ENCODE results near the gene VPS26B. TPM values are rescaled to one million over a fixed set of nuclear protein-coding genes. Genes with fewer than 3 reads are reported as not detected.

Gene VPS26B
- total RNA-seq, 1 donor from 2014 or later: 19.2 TPM

- FAIRE-seq: no peak
- Histone ChIP-seq H3K36me3 (ENCODE audit: control insufficient read depth, insufficient read depth, low read length) (peaks cover 4% of the 10 kb centered on the region), H3K27me3 (ENCODE audit: control insufficient read depth, insufficient read depth, low read length) (no peaks in the 10 kb centered on the region), H3K4me3 (ENCODE audit: low read depth, low read length) (no peak overlapping the region)
- DNase-seq (ENCODE audit: low read depth): no peak
- TF ChIP-seq, protein P1, sequence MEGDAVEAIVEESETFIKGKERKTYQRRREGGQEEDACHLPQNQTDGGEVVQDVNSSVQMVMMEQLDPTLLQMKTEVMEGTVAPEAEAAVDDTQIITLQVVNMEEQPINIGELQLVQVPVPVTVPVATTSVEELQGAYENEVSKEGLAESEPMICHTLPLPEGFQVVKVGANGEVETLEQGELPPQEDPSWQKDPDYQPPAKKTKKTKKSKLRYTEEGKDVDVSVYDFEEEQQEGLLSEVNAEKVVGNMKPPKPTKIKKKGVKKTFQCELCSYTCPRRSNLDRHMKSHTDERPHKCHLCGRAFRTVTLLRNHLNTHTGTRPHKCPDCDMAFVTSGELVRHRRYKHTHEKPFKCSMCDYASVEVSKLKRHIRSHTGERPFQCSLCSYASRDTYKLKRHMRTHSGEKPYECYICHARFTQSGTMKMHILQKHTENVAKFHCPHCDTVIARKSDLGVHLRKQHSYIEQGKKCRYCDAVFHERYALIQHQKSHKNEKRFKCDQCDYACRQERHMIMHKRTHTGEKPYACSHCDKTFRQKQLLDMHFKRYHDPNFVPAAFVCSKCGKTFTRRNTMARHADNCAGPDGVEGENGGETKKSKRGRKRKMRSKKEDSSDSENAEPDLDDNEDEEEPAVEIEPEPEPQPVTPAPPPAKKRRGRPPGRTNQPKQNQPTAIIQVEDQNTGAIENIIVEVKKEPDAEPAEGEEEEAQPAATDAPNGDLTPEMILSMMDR (IDR thresholded peaks at IDR 0.05; ENCODE audit: insufficient read depth, low read length, severe bottlenecking): no peak
These were observed 24.9 kb upstream of the VPS26B start for GRCh38 chr11:134199531-134199930.

DNA sequence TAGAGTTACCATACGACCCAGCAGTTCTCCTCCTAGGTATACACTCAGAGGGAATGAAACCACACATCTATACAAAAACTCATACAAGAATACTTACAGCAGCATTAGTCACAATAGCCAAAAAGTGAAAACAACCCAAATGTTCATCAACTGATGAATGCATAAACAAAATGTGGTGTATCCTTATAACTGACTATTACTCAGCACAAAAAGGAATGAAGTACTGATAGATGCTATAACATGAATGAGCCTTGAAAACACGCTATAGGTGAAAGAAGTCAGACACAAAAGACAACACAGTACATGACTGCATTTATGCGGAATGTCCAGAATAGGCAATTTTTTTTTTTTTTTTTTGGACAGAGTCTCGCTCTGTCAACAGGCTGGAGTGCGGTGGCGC, 23.8 kb upstream of the VPS26B start:
- FAIRE-seq (no peak), DNase-seq (ENCODE audit: low read depth) (no peak)
- TF ChIP-seq, protein P1 (IDR thresholded peaks at IDR 0.05; ENCODE audit: insufficient read depth, low read length, severe bottlenecking): no peak
- H3K27me3 ChIP-seq (ENCODE audit: control insufficient read depth, insufficient read depth, low read length): no peaks in the 10 kb centered on the region
- no peak overlapping the region for H3K4me3 ChIP-seq (ENCODE audit: low read depth, low read length)
- H3K36me3 ChIP-seq (ENCODE audit: control insufficient read depth, insufficient read depth, low read length): peaks cover 6% of the 10 kb centered on the region

GRCh38 chr11:134202661-134203060, 21.8 kb upstream of the VPS26B start:
- no peak for FAIRE-seq
- no peak for DNase-seq (ENCODE audit: low read depth)
- H3K27me3 ChIP-seq (ENCODE audit: control insufficient read depth, insufficient read depth, low read length): no peaks in the 10 kb centered on the region
- TF ChIP-seq, protein P1 (IDR thresholded peaks at IDR 0.05; ENCODE audit: insufficient read depth, low read length, severe bottlenecking): no peak
- peaks cover 9% of the 10 kb centered on the region for H3K36me3 ChIP-seq (ENCODE audit: control insufficient read depth, insufficient read depth, low read length)
- H3K4me3 ChIP-seq (ENCODE audit: low read depth, low read length): no peak overlapping the region

GRCh38 chr11:134205729-134206128, 18.7 kb upstream of the VPS26B start:
- TF ChIP-seq, protein P1 (IDR thresholded peaks at IDR 0.05; ENCODE audit: insufficient read depth, low read length, severe bottlenecking): no peak
- FAIRE-seq: no peak
- DNase-seq (ENCODE audit: low read depth): no peak
- Histone ChIP-seq H3K27me3 (ENCODE audit: control insufficient read depth, insufficient read depth, low read length) (no peaks in the 10 kb centered on the region), H3K36me3 (ENCODE audit: control insufficient read depth, insufficient read depth, low read length) (peaks cover 12% of the 10 kb centered on the region), H3K4me3 (ENCODE audit: low read depth, low read length) (no peak overlapping the region)

GRCh38 chr11:134206185-134206584, 18.3 kb upstream of the VPS26B start:
- no peak for DNase-seq (ENCODE audit: low read depth)
- Histone ChIP-seq H3K4me3 (ENCODE audit: low read depth, low read length) (no peak overlapping the region), H3K27me3 (ENCODE audit: control insufficient read depth, insufficient read depth, low read length) (no peaks in the 10 kb centered on the region), H3K36me3 (ENCODE audit: control insufficient read depth, insufficient read depth, low read length) (peaks cover 12% of the 10 kb centered on the region)
- no peak for FAIRE-seq
- TF ChIP-seq, protein P1 (IDR thresholded peaks at IDR 0.05; ENCODE audit: insufficient read depth, low read length, severe bottlenecking): no peak

- Histone ChIP-seq H3K4me3 (ENCODE audit: low read depth, low read length) (no peak overlapping the region), H3K27me3 (ENCODE audit: control insufficient read depth, insufficient read depth, low read length) (no peaks in the 10 kb centered on the region), H3K36me3 (ENCODE audit: control insufficient read depth, insufficient read depth, low read length) (peaks cover 10% of the 10 kb centered on the region)
- no peak for FAIRE-seq
- TF ChIP-seq, protein P1 (IDR thresholded peaks at IDR 0.05; ENCODE audit: insufficient read depth, low read length, severe bottlenecking): peak; percentile 46
- DNase-seq (ENCODE audit: low read depth): peak; percentile 18
These were observed 16.8 kb upstream of the VPS26B start for GRCh38 chr11:134207538-134208239.
